ENCODE data around the gene SIAE. TPM values are rescaled to one million over a fixed set of nuclear protein-coding genes. Genes with fewer than 3 reads are reported as not detected.

Gene SIAE
- total and polyA plus RNA-seq, 2 of the 4 experiments (the other 2 are of a cell fraction), result 4.7 to 12.0 TPM

DNA sequence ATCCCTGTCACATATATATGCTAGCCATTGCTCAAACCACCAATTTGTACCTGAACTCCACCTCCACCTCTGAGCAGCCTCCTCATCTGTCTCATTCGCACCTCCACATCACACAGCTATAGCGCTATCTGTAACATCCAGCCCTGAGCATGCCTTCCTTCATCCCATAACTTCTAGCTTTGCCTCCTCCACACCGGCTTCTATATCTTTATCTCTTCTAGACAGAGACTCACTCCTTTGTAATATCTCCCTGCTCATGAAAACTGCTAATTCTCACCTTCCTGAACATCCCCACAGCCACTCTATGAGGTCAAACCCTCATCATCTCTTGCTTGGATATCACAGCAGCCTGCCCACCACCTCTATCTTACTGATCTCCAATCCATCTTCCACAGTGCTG lies 5.9 kb downstream of the SIAE start:
- H3K27ac ChIP-seq (ENCODE audit: insufficient read depth, low read length), result no peak overlapping the region
- dilution Hi-C loops (cut with HindIII; ENCODE audit: low sequenced_read_pairs, unreplicated experiment), result no loop called here
- H3K9ac ChIP-seq (ENCODE audit: low read depth, low read length), result no peak overlapping the region
- ChIA-PET POLR2A (ENCODE audit: unreplicated experiment) (no interaction called here), CTCF (no interaction called here)
- TF ChIP-seq CEBPB (IDR thresholded peaks at IDR 0.05; ENCODE audit: low read depth, low read length) (no peak), MXI1 (IDR thresholded peaks at IDR 0.05; ENCODE audit: borderline replicate concordance, low read depth, low read length) (no peak), CHD1 (IDR thresholded peaks at IDR 0.05; ENCODE audit: low read depth, low read length) (no peak), FOS (IDR thresholded peaks at IDR 0.05; ENCODE audit: low read depth, low read length) (no peak), MAFK (IDR thresholded peaks at IDR 0.05; ENCODE audit: low read depth, low read length) (no peak), RFX5 (IDR thresholded peaks at IDR 0.05; ENCODE audit: low read depth, low read length) (no peak), NFE2L2 (IDR thresholded peaks at IDR 0.05; ENCODE audit: low read depth, low read length) (no peak), BHLHE40 (IDR thresholded peaks at IDR 0.05; ENCODE audit: low read depth, low read length) (no peak), MAZ (IDR thresholded peaks at IDR 0.05; ENCODE audit: borderline replicate concordance, low read depth, low read length) (no peak), RAD21 (IDR thresholded peaks at IDR 0.05; ENCODE audit: low read length) (no peak), RCOR1 (IDR thresholded peaks at IDR 0.05; ENCODE audit: insufficient replicate concordance, low read length) (no peak), SMC3 (IDR thresholded peaks at IDR 0.05; ENCODE audit: low read depth, low read length) (no peak), POLR2A (IDR thresholded peaks at IDR 0.05; ENCODE audit: low read depth, low read length) (no peak)
- TF ChIP-seq, protein P1, sequence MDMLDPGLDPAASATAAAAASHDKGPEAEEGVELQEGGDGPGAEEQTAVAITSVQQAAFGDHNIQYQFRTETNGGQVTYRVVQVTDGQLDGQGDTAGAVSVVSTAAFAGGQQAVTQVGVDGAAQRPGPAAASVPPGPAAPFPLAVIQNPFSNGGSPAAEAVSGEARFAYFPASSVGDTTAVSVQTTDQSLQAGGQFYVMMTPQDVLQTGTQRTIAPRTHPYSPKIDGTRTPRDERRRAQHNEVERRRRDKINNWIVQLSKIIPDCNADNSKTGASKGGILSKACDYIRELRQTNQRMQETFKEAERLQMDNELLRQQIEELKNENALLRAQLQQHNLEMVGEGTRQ (IDR thresholded peaks at IDR 0.05; ENCODE audit: low read depth, low read length), result no peak
- TF ChIP-seq, protein P2, sequence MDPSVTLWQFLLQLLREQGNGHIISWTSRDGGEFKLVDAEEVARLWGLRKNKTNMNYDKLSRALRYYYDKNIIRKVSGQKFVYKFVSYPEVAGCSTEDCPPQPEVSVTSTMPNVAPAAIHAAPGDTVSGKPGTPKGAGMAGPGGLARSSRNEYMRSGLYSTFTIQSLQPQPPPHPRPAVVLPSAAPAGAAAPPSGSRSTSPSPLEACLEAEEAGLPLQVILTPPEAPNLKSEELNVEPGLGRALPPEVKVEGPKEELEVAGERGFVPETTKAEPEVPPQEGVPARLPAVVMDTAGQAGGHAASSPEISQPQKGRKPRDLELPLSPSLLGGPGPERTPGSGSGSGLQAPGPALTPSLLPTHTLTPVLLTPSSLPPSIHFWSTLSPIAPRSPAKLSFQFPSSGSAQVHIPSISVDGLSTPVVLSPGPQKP (IDR thresholded peaks at IDR 0.05; ENCODE audit: borderline replicate concordance, low read depth, low read length), result no peak
- TF ChIP-seq, protein P3, sequence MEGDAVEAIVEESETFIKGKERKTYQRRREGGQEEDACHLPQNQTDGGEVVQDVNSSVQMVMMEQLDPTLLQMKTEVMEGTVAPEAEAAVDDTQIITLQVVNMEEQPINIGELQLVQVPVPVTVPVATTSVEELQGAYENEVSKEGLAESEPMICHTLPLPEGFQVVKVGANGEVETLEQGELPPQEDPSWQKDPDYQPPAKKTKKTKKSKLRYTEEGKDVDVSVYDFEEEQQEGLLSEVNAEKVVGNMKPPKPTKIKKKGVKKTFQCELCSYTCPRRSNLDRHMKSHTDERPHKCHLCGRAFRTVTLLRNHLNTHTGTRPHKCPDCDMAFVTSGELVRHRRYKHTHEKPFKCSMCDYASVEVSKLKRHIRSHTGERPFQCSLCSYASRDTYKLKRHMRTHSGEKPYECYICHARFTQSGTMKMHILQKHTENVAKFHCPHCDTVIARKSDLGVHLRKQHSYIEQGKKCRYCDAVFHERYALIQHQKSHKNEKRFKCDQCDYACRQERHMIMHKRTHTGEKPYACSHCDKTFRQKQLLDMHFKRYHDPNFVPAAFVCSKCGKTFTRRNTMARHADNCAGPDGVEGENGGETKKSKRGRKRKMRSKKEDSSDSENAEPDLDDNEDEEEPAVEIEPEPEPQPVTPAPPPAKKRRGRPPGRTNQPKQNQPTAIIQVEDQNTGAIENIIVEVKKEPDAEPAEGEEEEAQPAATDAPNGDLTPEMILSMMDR (conservative IDR thresholded peaks at IDR 0.05; ENCODE audit: low read depth, low read length), result no peak
- no peak overlapping the region for H2BK20ac ChIP-seq (ENCODE audit: low read depth, low read length)
- DNase-seq, result no peak
- no peak overlapping the region for H2BK15ac ChIP-seq (ENCODE audit: low read depth, low read length)
- no peak overlapping the region for H2AK9ac ChIP-seq (replicated peaks; ENCODE audit: low read depth, low read length, poor library complexity)
- no peak overlapping the region for H3K56ac ChIP-seq (ENCODE audit: extremely low read depth, insufficient read depth, low read length)
- no peaks in the 10 kb centered on the region for H3K9me3 ChIP-seq (ENCODE audit: control insufficient read depth, insufficient read depth, low read length)
- H4K91ac ChIP-seq (ENCODE audit: insufficient read depth, low read depth, low read length), result no peak overlapping the region
- H2BK5ac ChIP-seq (ENCODE audit: low read depth, low read length, poor library complexity, severe bottlenecking), result no peak overlapping the region
- no TSS peak for BruUV-seq (replicated peaks)
- no peak overlapping the region for H3K18ac ChIP-seq (ENCODE audit: low read depth, low read length)
- no peaks in the 10 kb centered on the region for H3K9me1 ChIP-seq (ENCODE audit: insufficient read depth, low read length)
- no peak overlapping the region for H4K8ac ChIP-seq (ENCODE audit: low read depth in 2 of 2, low read length in 2 of 2)
- H2AK5ac ChIP-seq (ENCODE audit: low read depth, low read length), result no peak overlapping the region
- H4K5ac ChIP-seq (ENCODE audit: low read depth, low read length), result no peak overlapping the region
- no peak overlapping the region for H3K14ac ChIP-seq (replicated peaks; ENCODE audit: low read depth, low read length)
- in situ Hi-C loops (cut with MboI; ENCODE audit: low sequenced_read_pairs), result loop anchor here (25.0 kb wide), 1 partner anchor 745 kb away; no protein-coding TSS in a partner anchor
- H2AFZ ChIP-seq (replicated peaks; ENCODE audit: low read length, poor library complexity), result no peak overlapping the region
- H3K27me3 ChIP-seq (ENCODE audit: control insufficient read depth, insufficient read depth, low read length), result no peaks in the 10 kb centered on the region
- no peaks in the 10 kb centered on the region for H4K20me1 ChIP-seq (ENCODE audit: insufficient read depth, low read length)
- H3K23ac ChIP-seq (ENCODE audit: low read depth, low read length), result no peak overlapping the region
- H3K36me3 ChIP-seq (ENCODE audit: control insufficient read depth, insufficient read depth, low read length), result no peaks in the 10 kb centered on the region; the same call in 1 of the 2 replicates
- no peak overlapping the region for H3K4me2 ChIP-seq (ENCODE audit: low read depth, low read length)
- H3K79me1 ChIP-seq (ENCODE audit: low read depth in 1 of 2, low read length in 2 of 2), result 0 out of 4 replicates have a peak, but pooled peaks cover under 1 to 1% of the 10 kb centered on the region in 2 experiments
- no peak overlapping the region for H2BK120ac ChIP-seq (ENCODE audit: low read depth, low read length)
- no peak for ATAC-seq (ENCODE audit: low read depth)
- no peak overlapping the region for H3K4me3 ChIP-seq (ENCODE audit: insufficient read depth, low read depth, low read length)
- no peaks in the 10 kb centered on the region; the same call in 1 of the 2 replicates for H3K4me1 ChIP-seq (ENCODE audit: control insufficient read depth, insufficient read depth, low read length)
- intact Hi-C loops (cut with micrococcal nuclease), result no loop called here
- H3K4ac ChIP-seq (ENCODE audit: low read depth, low read length), result no peak overlapping the region
- WGBS, 2 experiments (ENCODE audit: extremely low coverage in 2 of 2, insufficient read length in 1 of 2), result 100% methylated on average over 2 of the region's 3 CpGs; no CpG with 5 or more reads in 1 of the 2 experiments
